HG02884 (cell line): ENCODE measurements around the gene ADRA2A.

ENCODE experiments used
- ATAC-seq: cut with Tn5 transposase; IDR thresholded peaks from one replicate; pipeline ENCODE4 v1.9.1; 2021; ENCODE audit warnings: mild to moderate bottlenecking, moderate library complexity; ENCODE audit not compliant: unreplicated experiment

ADRA2A gene

GRCh38 chr10:111083222-111084095, 6.6 kb downstream of the ADRA2A start:
- no peak for ATAC-seq

- ATAC-seq: no peak
Observed at GRCh38 chr10:111084366-111085255, 7.8 kb downstream of the ADRA2A start.

- no peak for ATAC-seq
Observed at GRCh38 chr10:111085690-111086353, 9.0 kb downstream of the ADRA2A start.

GRCh38 chr10:111086574-111086973, 9.7 kb downstream of the ADRA2A start:
- no peak for ATAC-seq

- ATAC-seq: no peak
Observed at GRCh38 chr10:111087331-111087756, 10.5 kb downstream of the ADRA2A start.

GRCh38 chr10:111087968-111088505, 11.2 kb downstream of the ADRA2A start:
- ATAC-seq: no peak

- no peak for ATAC-seq
Observed at GRCh38 chr10:111089293-111089692, 12.5 kb downstream of the ADRA2A start.

GRCh38 chr10:111091833-111092232, 15.0 kb downstream of the ADRA2A start:
- no peak for ATAC-seq

GRCh38 chr10:111093741-111094380, 17.0 kb downstream of the ADRA2A start:
- no peak for ATAC-seq

- no peak for ATAC-seq
Observed at GRCh38 chr10:111098679-111099437, 22.0 kb downstream of the ADRA2A start.

GRCh38 chr10:111100198-111100597, 23.4 kb downstream of the ADRA2A start:
- ATAC-seq: no peak

GRCh38 chr10:111101796-111102195, 25.0 kb downstream of the ADRA2A start:
- ATAC-seq: no peak

GRCh38 chr10:111102359-111102837, 25.6 kb downstream of the ADRA2A start:
- no peak for ATAC-seq

GRCh38 chr10:111103196-111103840, 26.5 kb downstream of the ADRA2A start:
- no peak for ATAC-seq

GRCh38 chr10:111104811-111105210, 28.0 kb downstream of the ADRA2A start:
- no peak for ATAC-seq

GRCh38 chr10:111106081-111106480, 29.3 kb downstream of the ADRA2A start:
- ATAC-seq: no peak

GRCh38 chr10:111107023-111107422, 30.2 kb downstream of the ADRA2A start:
- ATAC-seq: no peak

GRCh38 chr10:111107846-111108245, 31.0 kb downstream of the ADRA2A start:
- ATAC-seq: no peak

GRCh38 chr10:111108441-111108840, 31.6 kb downstream of the ADRA2A start:
- ATAC-seq: no peak
